C4-2B (cell line): ENCODE measurements around the gene RMND1.

Source experiments
- ZFX ChIP-seq: fragments of 450-650 bp; IDR thresholded peaks from 2 replicates; pipeline ENCODE4 v1.6.1; 2017
- TF ChIP-seq, protein P1 (sequence below): fragments of 450-650 bp; conservative IDR thresholded peaks from 2 replicates; pipeline ENCODE4 v1.5.1; 2017; ENCODE audit warnings: mild to moderate bottlenecking

DNA sequence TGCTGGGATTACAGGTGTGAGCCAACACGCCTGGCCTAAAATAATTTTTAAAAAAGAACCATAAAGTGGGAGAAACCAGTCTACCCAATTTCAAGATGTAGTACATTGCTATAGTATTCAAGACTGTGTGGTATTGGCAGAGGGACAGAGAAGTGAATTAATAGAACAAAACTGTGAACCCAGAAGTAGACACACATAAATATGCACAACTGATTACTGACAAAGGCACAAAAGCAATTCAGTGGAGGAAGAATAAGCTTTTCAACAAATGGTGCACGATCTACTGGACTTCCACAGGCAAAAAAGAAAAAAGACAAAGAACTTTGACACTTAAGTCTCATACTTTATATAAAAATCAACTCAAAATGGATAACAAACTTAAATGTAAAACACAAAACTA, 76.1 kb downstream of the RMND1 start:
- TF ChIP-seq, protein P1, sequence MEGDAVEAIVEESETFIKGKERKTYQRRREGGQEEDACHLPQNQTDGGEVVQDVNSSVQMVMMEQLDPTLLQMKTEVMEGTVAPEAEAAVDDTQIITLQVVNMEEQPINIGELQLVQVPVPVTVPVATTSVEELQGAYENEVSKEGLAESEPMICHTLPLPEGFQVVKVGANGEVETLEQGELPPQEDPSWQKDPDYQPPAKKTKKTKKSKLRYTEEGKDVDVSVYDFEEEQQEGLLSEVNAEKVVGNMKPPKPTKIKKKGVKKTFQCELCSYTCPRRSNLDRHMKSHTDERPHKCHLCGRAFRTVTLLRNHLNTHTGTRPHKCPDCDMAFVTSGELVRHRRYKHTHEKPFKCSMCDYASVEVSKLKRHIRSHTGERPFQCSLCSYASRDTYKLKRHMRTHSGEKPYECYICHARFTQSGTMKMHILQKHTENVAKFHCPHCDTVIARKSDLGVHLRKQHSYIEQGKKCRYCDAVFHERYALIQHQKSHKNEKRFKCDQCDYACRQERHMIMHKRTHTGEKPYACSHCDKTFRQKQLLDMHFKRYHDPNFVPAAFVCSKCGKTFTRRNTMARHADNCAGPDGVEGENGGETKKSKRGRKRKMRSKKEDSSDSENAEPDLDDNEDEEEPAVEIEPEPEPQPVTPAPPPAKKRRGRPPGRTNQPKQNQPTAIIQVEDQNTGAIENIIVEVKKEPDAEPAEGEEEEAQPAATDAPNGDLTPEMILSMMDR = no peak
- TF ChIP-seq ZFX = no peak
